Measurements from ENCODE around the gene ASB1.

DNA sequence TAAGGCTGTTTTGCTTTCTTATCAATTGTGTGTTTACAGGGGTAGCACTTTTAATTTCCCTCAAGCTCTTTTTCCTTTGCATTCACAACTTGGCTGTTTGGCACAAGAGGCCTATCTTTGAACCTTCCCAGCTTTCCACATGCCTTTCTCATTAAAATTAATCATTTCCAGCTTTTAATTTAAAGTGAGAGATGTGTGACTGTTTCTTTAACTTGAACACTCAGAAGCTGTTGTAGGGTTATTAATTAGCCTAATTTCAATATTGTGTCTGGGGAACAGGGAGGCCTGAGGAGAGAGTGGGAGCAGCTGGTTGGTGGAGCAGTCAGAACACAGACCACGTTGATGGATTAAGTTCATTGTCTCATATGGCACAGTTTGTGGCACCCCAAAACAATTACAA lies 4.7 kb downstream of the ASB1 start:
- TF ChIP-seq, protein P1, sequence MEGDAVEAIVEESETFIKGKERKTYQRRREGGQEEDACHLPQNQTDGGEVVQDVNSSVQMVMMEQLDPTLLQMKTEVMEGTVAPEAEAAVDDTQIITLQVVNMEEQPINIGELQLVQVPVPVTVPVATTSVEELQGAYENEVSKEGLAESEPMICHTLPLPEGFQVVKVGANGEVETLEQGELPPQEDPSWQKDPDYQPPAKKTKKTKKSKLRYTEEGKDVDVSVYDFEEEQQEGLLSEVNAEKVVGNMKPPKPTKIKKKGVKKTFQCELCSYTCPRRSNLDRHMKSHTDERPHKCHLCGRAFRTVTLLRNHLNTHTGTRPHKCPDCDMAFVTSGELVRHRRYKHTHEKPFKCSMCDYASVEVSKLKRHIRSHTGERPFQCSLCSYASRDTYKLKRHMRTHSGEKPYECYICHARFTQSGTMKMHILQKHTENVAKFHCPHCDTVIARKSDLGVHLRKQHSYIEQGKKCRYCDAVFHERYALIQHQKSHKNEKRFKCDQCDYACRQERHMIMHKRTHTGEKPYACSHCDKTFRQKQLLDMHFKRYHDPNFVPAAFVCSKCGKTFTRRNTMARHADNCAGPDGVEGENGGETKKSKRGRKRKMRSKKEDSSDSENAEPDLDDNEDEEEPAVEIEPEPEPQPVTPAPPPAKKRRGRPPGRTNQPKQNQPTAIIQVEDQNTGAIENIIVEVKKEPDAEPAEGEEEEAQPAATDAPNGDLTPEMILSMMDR (IDR thresholded peaks at IDR 0.05; ENCODE audit: low read length), result no peak
- no peak for TF ChIP-seq EZH2 (IDR thresholded peaks at IDR 0.05; ENCODE audit: borderline replicate concordance, low read length)

Data from OCI-LY1 (cell line).